Large intestine (tissue), 3 donors: ENCODE results near the gene CLPTM1L. TPM values are rescaled to one million over a fixed set of nuclear protein-coding genes. Genes with fewer than 3 reads are reported as not detected.

Source experiments
- DNase-seq, 2 donors: peaks; one replicate each; pipeline versions ENCODE4 v3.0.0 to v3.0.0-alpha.2; 2013
- H3K27ac ChIP-seq: one replicate; pipeline ENCODE4 v1.5.1; 2013; ENCODE audit warnings: low read length
- H3K27me3 ChIP-seq: 2 replicates; pipeline ENCODE4 v1.6.1; 2013; ENCODE audit warnings: low read length; ENCODE audit not compliant: control insufficient read depth, insufficient read depth
- H3K36me3 ChIP-seq: 2 replicates; pipeline ENCODE4 v1.6.1; 2013; ENCODE audit warnings: low read length; ENCODE audit not compliant: control insufficient read depth, insufficient read depth
- H3K4me1 ChIP-seq: one replicate; pipeline ENCODE4 v1.6.1; 2013; ENCODE audit warnings: low read length; ENCODE audit not compliant: control insufficient read depth, insufficient read depth
- H3K4me3 ChIP-seq: one replicate; pipeline ENCODE4 v1.5.1; 2013; ENCODE audit warnings: low read length
- H3K9me3 ChIP-seq: one replicate; pipeline ENCODE4 v1.6.1; 2013; ENCODE audit warnings: mild to moderate bottlenecking, low read depth, low read length, moderate library complexity; ENCODE audit not compliant: control insufficient read depth
- WGBS: methylation state at CpG from one replicate; pipeline ENCODE4 v1.1.5; 2013; ENCODE audit warnings: low lambda C conversion rate; ENCODE audit not compliant: insufficient coverage; 5-methylcytosine and 5-hydroxymethylcytosine counted together
- polyA plus RNA-seq: library from polyadenylated mRNA; unstranded; fragments of 120-200 nt; gene quantifications from one replicate; pipeline ENCODE4 v1.2.1, GENCODE V29; 2013

The CLPTM1L gene
- polyA plus RNA-seq, 1 donor: 87.4 TPM

DNA sequence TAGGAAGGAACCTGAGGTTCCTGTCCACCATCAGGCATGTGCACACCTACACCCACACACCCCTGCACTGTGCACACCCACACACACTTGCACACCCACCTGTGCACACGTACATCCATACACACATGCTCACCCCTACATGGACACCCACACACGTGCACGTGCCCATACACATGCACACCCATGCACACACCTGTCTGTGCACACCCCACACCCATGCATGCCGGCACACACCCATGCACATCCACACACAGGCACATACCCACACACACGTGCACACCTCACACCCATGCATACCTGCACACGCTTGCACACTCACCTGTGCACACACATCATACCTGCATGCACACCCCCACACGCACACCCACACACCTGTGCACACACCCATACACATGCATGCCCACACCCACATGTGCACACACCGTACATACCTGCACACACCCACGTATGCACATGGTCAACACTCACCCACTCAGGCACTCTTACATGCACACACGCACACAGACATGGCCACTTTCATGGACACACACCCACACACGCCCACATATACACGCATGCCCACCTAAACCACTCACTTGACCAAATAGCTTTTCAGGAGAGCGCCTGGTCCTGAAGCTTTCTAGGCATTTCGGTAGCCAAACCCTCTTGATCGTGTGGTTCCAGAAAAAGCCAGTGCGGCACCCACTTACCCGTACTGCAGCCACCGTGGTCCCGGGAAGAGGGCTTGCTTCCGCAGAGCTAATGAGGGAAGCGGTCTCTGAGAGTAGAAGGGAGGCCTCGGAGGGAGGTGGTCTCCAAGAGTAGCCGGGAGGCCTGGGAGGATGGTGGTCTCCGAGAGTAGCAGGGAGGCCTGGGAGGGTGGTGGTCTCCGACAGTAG lies 36.7 kb upstream of the CLPTM1L start:
- no CpG with 5 or more reads among the region's 25 CpGs for WGBS
- peaks cover 10% of the 10 kb centered on the region for H3K9me3 ChIP-seq
- no peak overlapping the region for H3K27ac ChIP-seq
- H3K36me3 ChIP-seq: no peaks in the 10 kb centered on the region
- peaks cover 19% of the 10 kb centered on the region for H3K27me3 ChIP-seq
- DNase-seq: no peak
- no peak overlapping the region for H3K4me3 ChIP-seq
- H3K4me1 ChIP-seq: peaks cover 19% of the 10 kb centered on the region

DNA sequence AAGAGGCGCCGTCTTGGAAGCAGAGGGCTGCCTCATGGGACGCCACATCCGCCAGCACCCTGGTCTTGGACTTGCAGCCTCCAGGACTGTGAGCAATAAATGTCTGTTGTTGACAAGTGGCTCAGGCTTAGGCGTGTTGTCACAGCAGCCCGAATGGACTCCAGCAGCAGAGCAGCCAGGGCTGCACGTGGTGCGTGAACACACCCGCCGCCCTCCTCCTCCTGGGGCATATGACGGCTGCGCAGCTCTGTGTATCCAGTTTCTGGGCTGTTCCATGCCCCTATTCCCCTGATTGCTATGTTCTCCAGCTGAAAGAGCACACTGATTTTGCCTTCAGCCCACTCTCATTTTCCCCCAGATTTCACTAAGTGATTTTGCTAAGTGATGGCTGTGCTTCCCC lies 36.0 kb upstream of the CLPTM1L start:
- Histone ChIP-seq H3K4me1 (peaks cover 16% of the 10 kb centered on the region), H3K27ac (peak overlapping the region; percentile 32), H3K36me3 (no peaks in the 10 kb centered on the region), H3K27me3 (peaks cover 14% of the 10 kb centered on the region), H3K9me3 (peaks cover 10% of the 10 kb centered on the region), H3K4me3 (no peak overlapping the region)
- WGBS: no CpG with 5 or more reads among the region's 12 CpGs
- peak; percentile 33 to 77 for DNase-seq

DNA sequence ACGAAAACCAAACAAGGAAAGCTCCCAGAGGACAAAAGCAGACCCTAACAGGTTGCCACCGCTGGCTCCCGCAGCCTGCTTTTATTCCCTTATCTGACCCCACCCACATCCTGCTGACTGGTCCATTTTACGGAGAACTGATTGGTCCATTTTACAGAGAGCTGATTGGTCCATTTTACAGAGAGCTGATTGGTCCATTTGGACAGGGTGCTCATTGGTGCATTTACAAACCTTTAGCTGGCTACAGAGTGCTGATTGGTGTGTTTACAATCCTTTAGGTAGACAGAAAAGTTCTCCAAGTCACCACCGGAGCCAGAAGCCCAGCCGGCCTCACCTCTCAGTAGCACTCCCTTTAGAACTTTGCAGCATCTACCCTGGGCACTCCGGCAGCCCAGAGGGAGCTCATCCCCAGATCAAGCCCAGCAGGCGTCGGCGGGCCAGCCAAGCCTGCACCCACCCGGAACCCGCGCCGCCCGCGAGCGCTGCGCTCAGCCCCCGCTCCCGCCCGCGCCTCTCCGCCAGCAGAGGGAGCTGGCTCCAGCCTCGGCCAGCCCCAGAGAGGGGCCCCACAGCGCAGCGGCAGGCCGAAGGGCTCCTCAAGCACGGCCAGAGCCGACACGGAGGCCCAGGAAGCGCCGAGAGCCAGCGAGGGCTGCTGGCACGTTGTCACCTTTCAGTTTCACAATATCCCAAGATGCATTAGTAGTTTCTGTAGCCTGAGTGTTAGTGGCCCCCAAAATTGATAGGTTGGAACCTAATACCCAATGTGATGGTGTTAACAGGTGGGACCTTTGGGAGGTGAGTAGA lies 35.3 kb upstream of the CLPTM1L start:
- DNase-seq: peak; percentile 66 to 78
- Histone ChIP-seq H3K4me1 (peaks cover 12% of the 10 kb centered on the region), H3K36me3 (no peaks in the 10 kb centered on the region), H3K9me3 (peaks cover 10% of the 10 kb centered on the region), H3K27ac (peak overlapping the region; percentile 32), H3K4me3 (no peak overlapping the region), H3K27me3 (peaks cover 14% of the 10 kb centered on the region)
- WGBS: no CpG with 5 or more reads among the region's 34 CpGs

DNA sequence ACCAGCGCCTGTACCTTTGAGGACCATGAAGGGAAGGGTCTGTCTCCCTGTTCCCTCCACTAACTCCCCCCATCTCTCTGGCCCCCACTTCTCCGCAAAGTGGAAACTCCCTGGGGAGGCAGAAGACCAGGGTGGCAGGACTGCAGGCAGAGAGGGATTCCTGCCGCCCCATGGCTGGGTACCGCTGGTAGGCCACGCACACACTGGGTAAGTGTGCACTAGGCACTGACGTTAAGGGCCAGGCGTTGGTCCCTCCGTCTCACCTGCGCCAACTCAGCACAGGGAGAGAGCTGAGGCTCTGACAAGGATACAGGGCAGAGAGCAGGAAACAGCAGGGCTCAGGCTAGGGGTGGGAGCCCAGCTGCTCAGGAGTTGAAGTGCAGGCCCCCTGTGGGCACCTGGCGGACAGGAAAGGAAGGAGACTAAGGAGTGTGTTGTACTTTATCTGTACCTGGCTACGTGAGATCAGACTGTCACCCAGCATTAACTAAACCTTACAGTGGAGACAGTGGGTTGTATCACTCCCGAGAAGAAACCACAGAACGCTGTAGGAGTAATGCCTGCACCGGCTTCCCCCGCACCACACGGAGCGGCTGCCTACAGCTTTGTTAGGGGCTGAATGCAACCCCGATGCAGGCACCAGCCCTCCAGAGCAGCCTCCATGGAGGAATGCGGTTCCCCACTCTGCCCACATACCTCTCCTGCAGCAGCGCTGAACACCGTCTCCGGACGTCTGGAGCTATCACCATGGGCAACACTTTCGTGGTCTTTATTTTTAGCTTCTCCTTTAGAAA lies 34.2 kb upstream of the CLPTM1L start:
- Histone ChIP-seq H3K27me3 (peaks cover 18% of the 10 kb centered on the region), H3K9me3 (peaks cover 10% of the 10 kb centered on the region), H3K27ac (no peak overlapping the region), H3K4me3 (no peak overlapping the region), H3K4me1 (peaks cover 9% of the 10 kb centered on the region), H3K36me3 (no peaks in the 10 kb centered on the region)
- no peak for DNase-seq
- no CpG with 5 or more reads among the region's 24 CpGs for WGBS

DNA sequence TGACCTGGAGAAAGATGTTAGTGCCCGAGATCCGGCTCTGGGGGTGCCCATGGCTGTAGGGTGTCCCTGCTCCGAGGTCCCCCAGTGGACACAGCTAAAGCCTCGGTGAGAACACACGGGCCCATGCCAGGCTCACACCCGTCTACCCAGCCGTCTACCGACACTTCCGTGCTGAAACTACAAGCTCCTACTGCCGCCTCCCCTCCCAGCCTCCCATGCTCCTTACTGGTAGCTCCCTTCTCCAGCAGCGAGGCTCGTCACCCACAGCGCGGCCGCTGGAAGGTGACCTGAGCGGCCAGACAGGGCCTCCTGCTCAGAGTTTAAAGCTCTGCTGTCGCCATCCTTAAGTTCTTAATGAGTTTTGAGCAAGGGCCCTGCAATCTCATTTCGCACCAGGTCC lies 33.2 kb upstream of the CLPTM1L start:
- peaks cover 18% of the 10 kb centered on the region for H3K27me3 ChIP-seq
- no peak for DNase-seq
- no CpG with 5 or more reads among the region's 18 CpGs for WGBS

GRCh38 chr5:1376981-1377380 lies 32.1 kb upstream of the CLPTM1L start:
- no peak for DNase-seq
- Histone ChIP-seq H3K4me3 (no peak overlapping the region), H3K27me3 (peaks cover 18% of the 10 kb centered on the region), H3K4me1 (peaks cover 9% of the 10 kb centered on the region), H3K36me3 (no peaks in the 10 kb centered on the region), H3K9me3 (peaks cover 10% of the 10 kb centered on the region), H3K27ac (no peak overlapping the region)
- no CpG with 5 or more reads among the region's 3 CpGs for WGBS

More for the DNA sequence above, 33.2 kb upstream of the CLPTM1L start:
- Histone ChIP-seq H3K36me3 (no peaks in the 10 kb centered on the region), H3K27ac (no peak overlapping the region), H3K4me3 (no peak overlapping the region), H3K4me1 (peaks cover 9% of the 10 kb centered on the region), H3K9me3 (peaks cover 10% of the 10 kb centered on the region)

GRCh38 chr5:1375871-1376810 lies 31.2 kb upstream of the CLPTM1L start:
- no peak overlapping the region for H3K4me3 ChIP-seq
- H3K4me1 ChIP-seq: peaks cover 8% of the 10 kb centered on the region
- H3K36me3 ChIP-seq: no peaks in the 10 kb centered on the region
- peaks cover 24% of the 10 kb centered on the region for H3K27me3 ChIP-seq
- no peak overlapping the region for H3K27ac ChIP-seq
- DNase-seq: no peak
- WGBS: no CpG with 5 or more reads among the region's 23 CpGs
- peaks cover 10% of the 10 kb centered on the region for H3K9me3 ChIP-seq

GRCh38 chr5:1374679-1375055 lies 29.8 kb upstream of the CLPTM1L start:
- no CpG with 5 or more reads among the region's 6 CpGs for WGBS

DNA sequence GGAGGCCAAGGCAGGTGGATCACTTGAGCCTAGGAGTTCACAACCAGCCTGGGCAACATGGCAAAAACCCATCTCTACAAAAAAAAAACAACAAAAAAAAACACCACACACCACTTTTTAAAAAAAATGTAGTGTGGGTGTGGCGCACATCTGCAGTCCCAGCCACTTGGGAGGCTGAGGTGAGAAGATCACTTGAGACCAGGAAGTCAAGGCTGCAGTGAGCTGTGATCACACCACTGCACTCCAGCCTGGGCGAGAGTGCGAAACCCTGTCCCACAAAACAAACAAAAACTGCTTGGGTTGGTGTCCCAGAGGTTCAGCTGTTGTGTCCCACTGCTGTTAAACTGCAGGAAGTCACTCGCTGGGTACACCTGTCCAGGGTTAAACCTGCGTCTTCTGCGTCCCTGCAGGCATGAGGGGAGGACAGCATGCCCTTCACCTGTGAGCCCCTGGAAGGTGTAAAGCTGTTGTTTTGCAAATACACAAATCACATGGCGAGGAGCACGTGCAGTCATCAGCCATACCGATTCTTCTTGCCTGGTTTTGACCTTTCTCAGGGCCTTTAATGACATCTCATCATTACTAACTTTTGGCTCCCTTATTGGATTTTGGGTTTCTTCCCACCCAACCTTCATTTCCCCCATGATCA lies 29.3 kb upstream of the CLPTM1L start:
- Histone ChIP-seq H3K9me3 (peaks cover 3% of the 10 kb centered on the region), H3K4me3 (no peak overlapping the region), H3K27me3 (peaks cover 21% of the 10 kb centered on the region), H3K4me1 (no peaks in the 10 kb centered on the region), H3K36me3 (no peaks in the 10 kb centered on the region), H3K27ac (no peak overlapping the region)
- WGBS: 66% methylated on average over 3 of the region's 9 CpGs
- no peak for DNase-seq

More at GRCh38 chr5:1374679-1375055, 29.8 kb upstream of the CLPTM1L start:
- peaks cover 7% of the 10 kb centered on the region for H3K9me3 ChIP-seq
- no peaks in the 10 kb centered on the region for H3K4me1 ChIP-seq
- H3K27me3 ChIP-seq: peaks cover 25% of the 10 kb centered on the region
- no peak overlapping the region for H3K27ac ChIP-seq
- no peaks in the 10 kb centered on the region for H3K36me3 ChIP-seq
- H3K4me3 ChIP-seq: no peak overlapping the region
- no peak for DNase-seq
